Kidney (tissue), 14 donors: ENCODE results near the gene SCFD2. TPM values are rescaled to one million over a fixed set of nuclear protein-coding genes. Genes with fewer than 3 reads are reported as not detected.

ENCODE experiments used
- DNase-seq, 5 donors: peaks; one replicate each; pipeline ENCODE4 v3.0.0-alpha.2; 2013 to 2020
- FAIRE-seq: peaks from 2 replicates; lab custom pipeline; 2012; peaks lifted over from hg19 to GRCh38; lab: Jason Lieb, UNC
- H3K27ac ChIP-seq, 2 donors: one replicate each; pipeline ENCODE4 v1.7.0; 2013; ENCODE audit warnings: low read depth in 2 of 2, low read length in 2 of 2, inconsistent platforms in 1 of 2
- H3K27me3 ChIP-seq: one replicate; pipeline ENCODE4 v1.7.1; 2013; ENCODE audit warnings: low read length, inconsistent platforms; ENCODE audit not compliant: control insufficient read depth, insufficient read depth
- H3K36me3 ChIP-seq, 3 donors: one replicate each; pipeline versions ENCODE4 v1.7.0 to v1.7.1; 2013; ENCODE audit warnings: low read length in 3 of 3, control low read depth in 1 of 3, inconsistent platforms in 1 of 3; ENCODE audit not compliant: insufficient read depth in 3 of 3, control insufficient read depth in 2 of 3
- H3K4me1 ChIP-seq, 3 donors: one replicate each; pipeline versions ENCODE4 v1.7.0 to v1.7.1; 2013; ENCODE audit warnings: low read length in 3 of 3, inconsistent platforms in 1 of 3, low read depth in 1 of 3; ENCODE audit not compliant: control insufficient read depth in 2 of 3, insufficient read depth in 2 of 3
- H3K4me3 ChIP-seq, 3 donors: one replicate each; pipeline versions ENCODE4 v1.7.0 to v1.8.1; 2013; ENCODE audit warnings: low read length in 3 of 3, control low read depth in 1 of 3, inconsistent platforms in 1 of 3
- H3K9ac ChIP-seq, 3 donors: one replicate each; pipeline versions ENCODE4 v1.7.0 to v1.7.1; 2013; ENCODE audit warnings: low read length in 3 of 3, control low read depth in 1 of 3, inconsistent platforms in 1 of 3
- H3K9me3 ChIP-seq, 3 donors: one replicate each; pipeline versions ENCODE4 v1.7.0 to v1.7.1; 2013; ENCODE audit warnings: low read length in 3 of 3, control low read depth in 1 of 3, inconsistent platforms in 1 of 3; ENCODE audit not compliant: control insufficient read depth in 2 of 3, insufficient read depth in 1 of 3
- intact Hi-C: fragments of 100-400 bp; cut with DNase I; formaldehyde crosslinking; loops from one replicate; pipeline ENCODE4 v1.11.1; 2022
- polyA plus RNA-seq: library from polyadenylated mRNA; stranded (reverse); fragments of 350-450 nt; fragmentation: Illumina TruSeq; extraction: RNeasy Lipid Tissue Mini Kit (QIAGEN cat#74804); gene quantifications from one replicate; pipeline ENCODE4 v1.2.3, GENCODE V29; 2014; ENCODE audit warnings: low read depth, low replicate concordance; ENCODE audit not compliant: insufficient read depth
- total RNA-seq: library from RNA; stranded (reverse); fragmentation: NEBNext Ultra II Directional; extraction: Animal tissue kit (Norgen Biotek cat#: 25700); gene quantifications from one replicate; pipeline ENCODE4 v1.2.1, GENCODE V29; 2021
- TF ChIP-seq, protein P1 (sequence below): IDR thresholded peaks from 3 replicates; pipeline ENCODE4 v1.5.1; 2012; ENCODE audit warnings: mild to moderate bottlenecking, moderate library complexity, borderline replicate concordance; ENCODE audit not compliant: insufficient read depth; ENCODE audit errors: extremely low read depth
- donor health status: control.
- donor health status: control.
- donor health status: control.
- donor health status: control.
- donor health status: control.
- donor health status: DM: yes; HTN: yes; CAD: no.
- donor health status: Normal renal cell carcinoma (clear cell type).

SCFD2 gene
- total and polyA plus RNA-seq, 2 donors from 2014 or later = 6.1 to 20.8 TPM

DNA sequence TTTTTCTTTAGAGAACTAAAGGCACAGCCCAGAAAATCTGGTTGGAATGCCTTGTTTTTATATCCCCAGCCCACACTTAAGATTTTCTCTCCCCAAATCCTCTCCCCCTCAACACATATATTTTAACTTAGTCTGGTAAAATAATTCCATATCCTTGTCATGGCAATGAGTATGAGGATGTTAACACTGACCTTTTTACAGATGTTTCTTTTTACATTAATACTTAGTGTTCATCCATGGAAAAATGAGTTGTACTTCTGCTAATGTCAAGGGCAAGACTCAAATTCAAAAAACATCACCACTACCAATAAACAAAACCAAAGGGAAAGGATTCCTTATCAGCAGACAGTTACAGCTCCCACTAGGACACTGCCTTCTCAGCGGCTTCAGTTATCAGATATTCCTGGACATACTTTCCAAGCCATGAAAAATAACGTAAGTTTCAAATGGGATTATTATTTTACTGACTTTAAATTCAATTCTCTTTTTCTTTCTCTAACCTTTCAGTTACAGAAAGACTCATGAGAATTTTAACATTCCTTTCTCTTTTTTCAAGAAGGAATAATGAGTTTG is 420.4 kb downstream of the SCFD2 start:
- no peak overlapping the region for H3K27ac ChIP-seq
- H3K36me3 ChIP-seq = no peaks in the 10 kb centered on the region
- H3K9ac ChIP-seq = no peak overlapping the region
- H3K4me1 ChIP-seq = no peaks in the 10 kb centered on the region
- FAIRE-seq (no peak), DNase-seq (peak in 1 of 5 donors; percentile 62)
- TF ChIP-seq, protein P1, sequence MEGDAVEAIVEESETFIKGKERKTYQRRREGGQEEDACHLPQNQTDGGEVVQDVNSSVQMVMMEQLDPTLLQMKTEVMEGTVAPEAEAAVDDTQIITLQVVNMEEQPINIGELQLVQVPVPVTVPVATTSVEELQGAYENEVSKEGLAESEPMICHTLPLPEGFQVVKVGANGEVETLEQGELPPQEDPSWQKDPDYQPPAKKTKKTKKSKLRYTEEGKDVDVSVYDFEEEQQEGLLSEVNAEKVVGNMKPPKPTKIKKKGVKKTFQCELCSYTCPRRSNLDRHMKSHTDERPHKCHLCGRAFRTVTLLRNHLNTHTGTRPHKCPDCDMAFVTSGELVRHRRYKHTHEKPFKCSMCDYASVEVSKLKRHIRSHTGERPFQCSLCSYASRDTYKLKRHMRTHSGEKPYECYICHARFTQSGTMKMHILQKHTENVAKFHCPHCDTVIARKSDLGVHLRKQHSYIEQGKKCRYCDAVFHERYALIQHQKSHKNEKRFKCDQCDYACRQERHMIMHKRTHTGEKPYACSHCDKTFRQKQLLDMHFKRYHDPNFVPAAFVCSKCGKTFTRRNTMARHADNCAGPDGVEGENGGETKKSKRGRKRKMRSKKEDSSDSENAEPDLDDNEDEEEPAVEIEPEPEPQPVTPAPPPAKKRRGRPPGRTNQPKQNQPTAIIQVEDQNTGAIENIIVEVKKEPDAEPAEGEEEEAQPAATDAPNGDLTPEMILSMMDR = no peak
- H3K4me3 ChIP-seq = no peak overlapping the region
- no peaks in the 10 kb centered on the region for H3K9me3 ChIP-seq
- no peaks in the 10 kb centered on the region for H3K27me3 ChIP-seq
- intact Hi-C loops = no loop called here

DNA sequence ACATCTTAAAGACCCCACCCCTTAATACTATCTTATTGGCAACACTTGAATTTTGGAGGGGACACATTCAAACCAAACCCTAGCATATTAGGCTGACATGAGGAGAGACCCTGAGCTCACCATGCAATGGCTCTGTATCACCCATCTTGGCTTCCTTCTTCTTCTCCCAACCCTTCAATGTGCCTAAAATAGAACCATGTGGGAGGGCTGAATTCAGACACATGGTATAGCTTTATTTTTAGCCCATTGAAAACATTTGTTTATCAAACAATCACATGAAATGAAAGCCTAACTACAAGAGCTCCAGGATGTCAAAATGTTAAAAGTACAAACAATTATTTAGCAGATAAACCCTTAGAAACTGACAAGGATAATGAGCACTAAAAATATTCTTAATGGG is 422.2 kb downstream of the SCFD2 start:
- FAIRE-seq = no peak
- Histone ChIP-seq H3K9me3 (no peaks in the 10 kb centered on the region), H3K36me3 (no peaks in the 10 kb centered on the region), H3K4me3 (no peak overlapping the region), H3K27me3 (no peaks in the 10 kb centered on the region), H3K4me1 (no peaks in the 10 kb centered on the region), H3K27ac (no peak overlapping the region), H3K9ac (no peak overlapping the region)
- peak in 1 of 5 donors; percentile 65 for DNase-seq
- TF ChIP-seq, protein P1 = no peak
- intact Hi-C loops = no loop called here

DNA sequence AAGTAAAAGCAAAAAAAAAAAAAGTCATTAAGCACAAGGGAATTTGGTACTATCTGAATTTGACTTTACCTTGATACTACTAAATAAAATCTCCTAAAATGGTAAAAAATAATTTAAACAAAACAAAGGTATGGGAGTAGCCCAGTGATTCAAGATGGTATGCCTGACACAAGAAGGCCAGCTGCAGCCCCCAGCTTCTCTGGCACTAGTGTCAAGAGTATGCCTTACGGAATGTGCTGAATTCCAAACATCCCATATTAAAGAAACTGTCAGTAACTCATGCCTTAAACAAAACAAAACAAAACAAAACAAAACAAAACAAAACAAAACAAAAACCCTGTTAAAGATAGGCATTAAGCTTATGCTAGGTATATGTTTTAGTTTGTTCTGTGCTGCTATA is 422.9 kb downstream of the SCFD2 start:
- H3K4me3 ChIP-seq = no peak overlapping the region
- H3K27me3 ChIP-seq = no peaks in the 10 kb centered on the region
- intact Hi-C loops = no loop called here
- FAIRE-seq = no peak
- H3K9me3 ChIP-seq = no peaks in the 10 kb centered on the region
- TF ChIP-seq, protein P1 = no peak
- H3K27ac ChIP-seq = no peak overlapping the region
- H3K4me1 ChIP-seq = no peaks in the 10 kb centered on the region
- H3K9ac ChIP-seq = no peak overlapping the region
- no peaks in the 10 kb centered on the region for H3K36me3 ChIP-seq
- no peak for DNase-seq

DNA sequence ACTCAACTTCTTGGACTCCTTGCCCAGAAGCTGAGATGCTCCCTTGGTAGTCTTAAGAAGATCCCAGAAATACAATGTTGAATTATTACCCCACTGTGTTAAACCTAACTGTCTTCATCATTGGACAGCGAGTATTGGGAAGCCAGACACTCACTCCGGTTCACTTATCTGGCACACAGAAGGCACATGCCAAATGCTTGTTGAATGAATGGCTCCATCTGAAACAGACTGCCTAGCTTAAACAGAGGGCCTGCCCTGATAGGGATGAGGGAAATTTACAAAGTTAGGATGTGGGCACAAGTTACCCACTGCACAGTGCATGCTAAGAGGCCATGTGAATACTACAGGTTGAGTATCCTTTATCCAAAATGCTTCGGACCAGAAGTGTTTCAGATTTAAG is 424.4 kb downstream of the SCFD2 start:
- H3K4me1 ChIP-seq = no peaks in the 10 kb centered on the region
- H3K27me3 ChIP-seq = no peaks in the 10 kb centered on the region
- H3K36me3 ChIP-seq = no peaks in the 10 kb centered on the region
- intact Hi-C loops = no loop called here
- H3K9ac ChIP-seq = no peak overlapping the region
- TF ChIP-seq, protein P1 = no peak
- no peak overlapping the region for H3K27ac ChIP-seq
- no peak overlapping the region for H3K4me3 ChIP-seq
- no peaks in the 10 kb centered on the region for H3K9me3 ChIP-seq
- no peak for DNase-seq
- FAIRE-seq = no peak
